GM12873 (cell line): ENCODE results near the gene ALG11.
A peak's percentile ranks its signal among the peaks of the same experiment; 100 is the strongest.

ENCODE experiments used
- CTCF ChIP-seq: IDR thresholded peaks from 2 replicates; pipeline ENCODE4 v1.5.1; 2012; ENCODE audit warnings: low read depth, mild to moderate bottlenecking, moderate library complexity, low read length, control low read depth; ENCODE audit not compliant: insufficient read depth; ENCODE audit errors: missing control alignments

Gene ALG11

GRCh38 chr13:52070929-52071523, 58.8 kb downstream of the ALG11 start:
- peak; percentile 30 for TF ChIP-seq CTCF
